GM12878 (cell line): Measurements from ENCODE around the gene MUTYH. TPM values are rescaled to one million over a fixed set of nuclear protein-coding genes. Genes with fewer than 3 reads are reported as not detected.
A peak's percentile ranks its signal among the peaks of the same experiment; 100 is the strongest.

ENCODE experiments used
- ATAC-seq: fragments of 200-7000 bp; cut with Tn5 transposase; 3 replicates; pipeline ENCODE4 v1.9.1; 2020; ENCODE audit warnings: mild to moderate bottlenecking, moderate library complexity
- Bru-seq: library from RNA; stranded (reverse); fragments of 400-500 nt; gene quantifications from one replicate; lab custom pipeline; 2021; lab: Mats Ljungman, UMichigan
- BruChase-seq, 2 experiments: library from RNA; stranded (reverse); fragments of 400-500 nt; gene quantifications; one replicate each; lab custom pipeline; 2021; lab: Mats Ljungman, UMichigan
- BruUV-seq: library from RNA; stranded (reverse); fragments of 400-500 nt; replicated peaks from 2 replicates; lab custom pipeline; 2021; lab: Mats Ljungman, UMichigan
- CTCF ChIA-PET: fragments of 300-600 bp; sonication (Branson Sonifier 250); formaldehyde crosslinking; extraction: SDS; loops from one replicate; lab custom pipeline; 2021; ENCODE audit warnings: inconsistent platforms; lab: Yijun Ruan, JAX
- POLR2A ChIA-PET: fragments of 350-600 bp; formaldehyde crosslinking; extraction: SDS; loops from one replicate; lab custom pipeline; 2021; ENCODE audit warnings: inconsistent platforms; lab: Charles Lee
- RAD21 ChIA-PET: fragments of 300-600 bp; sonication (Branson Sonifier 250); formaldehyde crosslinking; loops from one replicate; lab custom pipeline; 2023; ENCODE audit warnings: antibody characterized with exemption; ENCODE audit not compliant: unreplicated experiment; lab: Charles Lee
- SMC1A ChIA-PET: fragments of 300-600 bp; sonication (Branson Sonifier 250); formaldehyde crosslinking; loops from one replicate; lab custom pipeline; 2023; ENCODE audit not compliant: unreplicated experiment, uncharacterized antibody; lab: Charles Lee
- DNase-seq: peaks from one replicate; pipeline ENCODE4 v3.0.0-alpha.2; 2011; ENCODE audit warnings: low read depth, low spot score
- FAIRE-seq: peaks from 3 replicates; lab custom pipeline; 2011; peaks lifted over from hg19 to GRCh38; lab: Jason Lieb, UNC
- H2AFZ ChIP-seq: 2 replicates; pipeline ENCODE4 v1.6.0; 2011; ENCODE audit warnings: low read depth, low read length, control low read depth; ENCODE audit not compliant: control insufficient read depth
- H3K27ac ChIP-seq: 2 replicates; pipeline ENCODE4 v1.5.1; 2011; ENCODE audit warnings: control low read depth; ENCODE audit not compliant: control insufficient read depth, insufficient read depth
- H3K27me3 ChIP-seq, 2 experiments: replicated peaks in 1 of 2; 2 replicates each; pipeline versions ENCODE4 v1.6.0 to v1.6.1; 2011; ENCODE audit warnings: low read length in 1 of 2; ENCODE audit not compliant: control insufficient read depth in 2 of 2, insufficient read depth in 2 of 2
- H3K36me3 ChIP-seq, 2 experiments: 2 replicates each; pipeline ENCODE4 v1.5.1; 2011; ENCODE audit warnings: low read length in 1 of 2; ENCODE audit not compliant: control insufficient read depth in 2 of 2, insufficient read depth in 2 of 2
- H3K4me1 ChIP-seq: 2 replicates; pipeline ENCODE4 v1.6.1; 2011; ENCODE audit warnings: mild to moderate bottlenecking, low read length, moderate library complexity, mixed read lengths; ENCODE audit not compliant: control insufficient read depth, insufficient read depth
- H3K4me2 ChIP-seq: 2 replicates; pipeline ENCODE4 v1.6.0; 2011; ENCODE audit warnings: control low read depth; ENCODE audit not compliant: control insufficient read depth, insufficient read depth
- H3K4me3 ChIP-seq: fragments of 200-600 bp; sonication (generic); 2 replicates; pipeline ENCODE4 v1.5.1; 2016
- H3K79me2 ChIP-seq: 2 replicates; pipeline ENCODE4 v1.6.0; 2011; ENCODE audit warnings: low read length; ENCODE audit not compliant: control insufficient read depth, insufficient read depth
- H3K9ac ChIP-seq: 2 replicates; pipeline ENCODE4 v1.8.0; 2011; ENCODE audit warnings: low read length, control low read depth, mixed read lengths; ENCODE audit not compliant: control insufficient read depth, insufficient read depth
- H3K9me3 ChIP-seq: replicated peaks from 3 replicates; pipeline ENCODE4 v1.5.1; 2011; ENCODE audit warnings: mild to moderate bottlenecking, low read length; ENCODE audit not compliant: control insufficient read depth, insufficient read depth
- H4K20me1 ChIP-seq: 2 replicates; pipeline ENCODE4 v1.6.0; 2011; ENCODE audit not compliant: control insufficient read depth, insufficient read depth
- ATF7 ChIP-seq: fragments of 450-650 bp; IDR thresholded peaks from 2 replicates; pipeline ENCODE4 v1.6.1; 2016; ENCODE audit warnings: low read depth, mild to moderate bottlenecking
- CBX3 ChIP-seq: fragments of 200-600 bp; sonication (generic); IDR thresholded peaks from 2 replicates; pipeline ENCODE4 v1.6.1; 2016; ENCODE audit warnings: low read depth, borderline replicate concordance
- CREM ChIP-seq: IDR thresholded peaks from 2 replicates; pipeline ENCODE4 v1.6.1; 2014; ENCODE audit warnings: antibody characterized with exemption, low read depth
- HDGF ChIP-seq: fragments of 450-650 bp; IDR thresholded peaks from 2 replicates; pipeline ENCODE4 v1.6.1; 2016; ENCODE audit warnings: antibody characterized with exemption
- IKZF2 ChIP-seq, 2 experiments: fragments of 450-650 bp; IDR thresholded peaks; 2 replicates each; pipeline ENCODE4 v1.6.1; 2017; ENCODE audit warnings: mild to moderate bottlenecking in 2 of 2, moderate library complexity in 2 of 2
- IRF5 ChIP-seq: fragments of 450-650 bp; IDR thresholded peaks from 2 replicates; pipeline ENCODE4 v1.6.1; 2017; ENCODE audit warnings: borderline replicate concordance
- MXI1 ChIP-seq: fragments of 150-350 bp; IDR thresholded peaks from 2 replicates; pipeline ENCODE4 v1.6.1; 2011; ENCODE audit warnings: low read depth, mild to moderate bottlenecking, inconsistent platforms, low read length, improper control_type of control experiment
- MYC ChIP-seq: IDR thresholded peaks from 2 replicates; pipeline ENCODE4 v1.6.1; 2011; ENCODE audit warnings: mild to moderate bottlenecking, low read length, moderate library complexity, inconsistent platforms; ENCODE audit not compliant: insufficient read depth, insufficient replicate concordance, insufficient read length, severe bottlenecking
- PKNOX1 ChIP-seq: fragments of 450-650 bp; IDR thresholded peaks from 2 replicates; pipeline ENCODE4 v1.6.1; 2016; ENCODE audit warnings: mild to moderate bottlenecking
- SKIL ChIP-seq: fragments of 450-650 bp; IDR thresholded peaks from 2 replicates; pipeline ENCODE4 v1.6.1; 2017; ENCODE audit warnings: mild to moderate bottlenecking, low read depth, inconsistent platforms; ENCODE audit not compliant: poor library complexity, severe bottlenecking
- SREBF1 ChIP-seq: IDR thresholded peaks from 2 replicates; pipeline ENCODE4 v1.6.1; 2012; ENCODE audit warnings: mild to moderate bottlenecking, low read length
- TAF1 ChIP-seq: IDR thresholded peaks from 2 replicates; pipeline ENCODE4 v1.6.1; 2011; ENCODE audit warnings: mild to moderate bottlenecking, low read depth, low read length, borderline replicate concordance
- WGBS: methylation state at CpG from one replicate; pipeline ENCODE4 v1.1.6; 2016; ENCODE audit warnings: low lambda C conversion rate; ENCODE audit not compliant: insufficient replicate concordance, insufficient coverage; ENCODE audit errors: missing lambda C conversion rate; 5-methylcytosine and 5-hydroxymethylcytosine counted together
- in situ Hi-C: fragments of 300-500 bp; cut with MboI; formaldehyde crosslinking; loops from 9 replicates; pipeline ENCODE4 v1.14.3; 2018; ENCODE audit warnings: mixed read lengths
- intact Hi-C: fragments of 100-400 bp; cut with micrococcal nuclease; formaldehyde crosslinking; loops from one replicate; pipeline ENCODE4 v1.14.2; 2022; ENCODE audit not compliant: unreplicated experiment
- long read RNA-seq, 2 experiments: library from polyadenylated mRNA; unstranded; transcript quantifications; one replicate each; pipeline ENCODE4 v2.0.0, GENCODE V29; 2019 to 2020
- polyA minus RNA-seq, 3 experiments: library from RNA; depleted of rRNA, polyadenylated mRNA; stranded (reverse); fragments of >200 nt; gene quantifications; 2 replicates each; pipeline ENCODE4 v1.2.3, GENCODE V29; 2011
- polyA plus RNA-seq, 11 experiments: library from polyadenylated mRNA; depleted of rRNA in 4 of 11; unstranded in 6 of 11; stranded (reverse) in 5 of 11; fragments of >200 nt; fragmentation: Nextera tagmentation in 4 of 11; fragmentation: Illumina TruSeq in 1 of 11; extraction: Ambion mirVana in 4 of 11; extraction: Trizol in 1 of 11; gene quantifications; 1 replicate in 1 of 11; 2 replicates in 10 of 11; pipeline versions ENCODE4 v1.2.1 to v1.2.3, GENCODE V29; 2011 to 2016; ENCODE audit warnings: inconsistent platforms in 2 of 11, missing spikeins in 2 of 11, low read depth in 1 of 11
- total RNA-seq, 4 experiments: library from RNA; depleted of rRNA in 3 of 4; stranded (reverse); fragments of >200 nt in 3 of 4; fragmentation: Illumina TruSeq in 1 of 4; extraction: Trizol in 1 of 4; gene quantifications; 2 replicates each; pipeline versions ENCODE4 v1.2.1 to v1.2.3, GENCODE V29; 2013 to 2021

MUTYH gene
- total RNA-seq (2013; cell fraction: nucleolus; rRNA removed) = 41.4 and 50.2 TPM in 2 replicates
- total RNA-seq (2014; rRNA removed) = 34.3 and 34.6 TPM in 2 replicates
- 17.5 and 20.0 TPM in 2 replicates for total RNA-seq (2014; rRNA removed; fragmentation: Illumina TruSeq; extraction: Trizol)
- 37.7 and 38.0 TPM in 2 replicates for total RNA-seq (2021)
- polyA plus RNA-seq (2011; ENCODE audit: low read depth) = 18.8 TPM
- 17.5 and 25.7 TPM in 2 replicates for polyA plus RNA-seq (2011; rRNA removed)
- 25.0 and 40.1 TPM in 2 replicates for polyA plus RNA-seq (2011; cell fraction: cytosol; rRNA removed)
- 148 and 169 TPM in 2 replicates for polyA plus RNA-seq (2011; cell fraction: nucleus; rRNA removed)
- polyA plus RNA-seq (2012) = 15.6 and 18.0 TPM in 2 replicates
- polyA plus RNA-seq (2014; fragmentation: Illumina TruSeq; extraction: Trizol) = 16.4 and 23.1 TPM in 2 replicates
- 10 to 100 TPM in 1 of 2 experiments, 1 to 10 TPM in 1; 2.5 to 10.5 TPM for polyA plus RNA-seq (2014; fragmentation: Nextera tagmentation; extraction: Ambion mirVana)
- polyA plus RNA-seq (2014; rRNA removed) = 41.5 and 42.7 TPM in 2 replicates
- 10 to 100 TPM; 38.1 to 42.0 TPM for polyA plus RNA-seq (2016; fragmentation: Nextera tagmentation; extraction: Ambion mirVana)
- 17.8 and 22.5 TPM in 2 replicates for polyA minus RNA-seq (2011; rRNA and poly(A)+ RNA removed)
- 4.5 and 10.2 TPM in 2 replicates for polyA minus RNA-seq (2011; cell fraction: cytosol; rRNA and poly(A)+ RNA removed)
- 14.3 and 29.4 TPM in 2 replicates for polyA minus RNA-seq (2011; cell fraction: nucleus; rRNA and poly(A)+ RNA removed)
- percentile 68 among the genes with signal in this experiment for Bru-seq, nascent RNA
- BruChase-seq, experiment 1, labeled RNA remaining after a 6-hour chase = percentile 68 among the genes with signal in this experiment
- percentile 62 among the genes with signal in this experiment for BruChase-seq, experiment 2, labeled RNA remaining after a 2-hour chase
- long read RNA-seq, experiment 1, transcript MUTYH-206 (16 exons, 1,888 nt) = major isoform, 6 of 26 reads
- long read RNA-seq, experiment 1, partial matches to known transcripts = 0 of 26 reads
- long read RNA-seq, experiment 1, other reads (novel, unspliced or antisense) = 9 of 26 reads
- long read RNA-seq, experiment 2, transcript MUTYH-202 (16 exons, 1,776 nt) = major isoform, 8 of 32 reads
- long read RNA-seq, experiment 2, partial matches to known transcripts = 1 of 32 reads
- long read RNA-seq, experiment 2, other reads (novel, unspliced or antisense) = 15 of 32 reads

GRCh38 chr1:45339789-45340558 lies at the start of gene MUTYH, which contains the start of gene TOE1:
TSS of gene MUTYH (minus strand) at chr1:45340440. CDS start at chr1:45334505, 5,935 bp downstream.
TSS of gene TOE1 (plus strand) at chr1:45340170. CDS start at chr1:45340253, 83 bp downstream.
- Histone ChIP-seq H3K9ac (peak within 1 kb of the TSS; percentile 98), H3K4me3 (peak within 1 kb of the TSS; percentile 71), H3K27me3 (no peaks in the 10 kb centered on the region), H3K4me1 (peaks cover 11% of the 10 kb centered on the region), H3K9me3 (no peaks in the 10 kb centered on the region), H3K79me2 (peaks cover 38% of the 10 kb centered on the region), H4K20me1 (no peaks in the 10 kb centered on the region), H3K4me2 (peak within 1 kb of the TSS; percentile 95), H3K36me3 (peaks cover 19 to 25% of the 10 kb centered on the region in 2 experiments), H2AFZ (peak within 1 kb of the TSS; percentile 81), H3K27ac (peak within 1 kb of the TSS; percentile 93)
- ATAC-seq = peak; percentile 92
- peak; percentile 73 for DNase-seq
- WGBS = 1% methylated on average over 69 of the region's 70 CpGs
- SMC1A ChIA-PET = interaction anchor here (0.6 to 7.9 kb wide), 26 partner anchors 8 to 328 kb away, joined by 3 to 73 read pairs (median 6); partner anchors contain the start of genes CCDC163, HPDL, MMACHC and TESK2
- CTCF ChIA-PET = interaction anchor here (0.6 to 6.6 kb wide), 22 partner anchors 13 to 328 kb away, joined by 3 to 94 read pairs (median 6); partner anchors contain the start of genes CCDC163, HECTD3, HPDL and MMACHC
- no TSS peak for BruUV-seq
- in situ Hi-C loops = no loop called here
- RAD21 ChIA-PET = interaction anchor here (0.5 to 4.1 kb wide), 32 partner anchors 8 to 618 kb away, joined by 3 to 83 read pairs (median 4); partner anchors contain the start of genes CCDC163, HECTD3, HPDL and MMACHC
- POLR2A ChIA-PET = interaction anchor here (0.5 to 5.4 kb wide), 30 partner anchors 8 to 1131 kb away, joined by 3 to 98 read pairs (median 5); partner anchors contain the start of genes AKR1A1, CCDC163, EIF2B3 and GPBP1L1
- peak; percentile 89 for FAIRE-seq
- intact Hi-C loops = loop anchor here (1.0 to 5.0 kb wide), 4 partner anchors 36 to 347 kb away; partner anchors contain the start of genes CCDC163, GPBP1L1, HECTD3 and MMACHC
- TF ChIP-seq IRF5 (no peak), SREBF1 (no peak), MYC (peak; percentile 51), PKNOX1 (peak; percentile 61), HDGF (peak; percentile 69), CREM (peak; percentile 77; the same call in 1 of the 2 replicates), SKIL (no peak), MXI1 (peak; percentile 81), ATF7 (peak; percentile 20), CBX3 (no peak), IKZF2 (IDR thresholded peaks at IDR 0.05) (peak in 1 of 2 experiments; percentile 54; a peak in 1 of 4 replicates), TAF1 (peak; percentile 80; the same call in 1 of the 2 replicates)
